Measurements from ENCODE around the gene MARVELD3. TPM values are rescaled to one million over a fixed set of nuclear protein-coding genes. Genes with fewer than 3 reads are reported as not detected.

MARVELD3 gene
- total and polyA plus RNA-seq, 2 of the 8 experiments (the other 6 are each of a cell fraction or from before 2014, with no cell fraction given) = 18.0 to 34.8 TPM

- TF ChIP-seq CHD7 (IDR thresholded peaks at IDR 0.05; ENCODE audit: insufficient replicate concordance, low read length) (no peak), SIRT6 (IDR thresholded peaks at IDR 0.05; ENCODE audit: low read length) (no peak), KDM5A (IDR thresholded peaks at IDR 0.05; ENCODE audit: low read length) (no peak), SP2 (IDR thresholded peaks at IDR 0.05; ENCODE audit: low read length) (no peak), SP1 (IDR thresholded peaks at IDR 0.05; ENCODE audit: low read depth, low read length) (no peak), KDM1A (IDR thresholded peaks at IDR 0.05; ENCODE audit: borderline replicate concordance, low read length) (no peak), HDAC2 (IDR thresholded peaks at IDR 0.05; ENCODE audit: borderline replicate concordance in 1 of 2, low read depth in 2 of 2, low read length in 2 of 2) (no peak), SP4 (IDR thresholded peaks at IDR 0.05; ENCODE audit: low read length) (no peak), CEBPB (IDR thresholded peaks at IDR 0.05; ENCODE audit: low read depth, low read length) (no peak)
- TF ChIP-seq, protein P1, sequence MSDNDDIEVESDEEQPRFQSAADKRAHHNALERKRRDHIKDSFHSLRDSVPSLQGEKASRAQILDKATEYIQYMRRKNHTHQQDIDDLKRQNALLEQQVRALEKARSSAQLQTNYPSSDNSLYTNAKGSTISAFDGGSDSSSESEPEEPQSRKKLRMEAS (IDR thresholded peaks at IDR 0.05) = no peak
- TF ChIP-seq, protein P2, sequence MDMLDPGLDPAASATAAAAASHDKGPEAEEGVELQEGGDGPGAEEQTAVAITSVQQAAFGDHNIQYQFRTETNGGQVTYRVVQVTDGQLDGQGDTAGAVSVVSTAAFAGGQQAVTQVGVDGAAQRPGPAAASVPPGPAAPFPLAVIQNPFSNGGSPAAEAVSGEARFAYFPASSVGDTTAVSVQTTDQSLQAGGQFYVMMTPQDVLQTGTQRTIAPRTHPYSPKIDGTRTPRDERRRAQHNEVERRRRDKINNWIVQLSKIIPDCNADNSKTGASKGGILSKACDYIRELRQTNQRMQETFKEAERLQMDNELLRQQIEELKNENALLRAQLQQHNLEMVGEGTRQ (IDR thresholded peaks at IDR 0.05; ENCODE audit: low read length) = no peak
Observed at GRCh38 chr16:71630808-71631207, 4.8 kb downstream of the MARVELD3 start (continued).

All from H1 (cell line).